GM23338 (cell line): ENCODE data around the gene SOS1. TPM values are rescaled to one million over a fixed set of nuclear protein-coding genes. Genes with fewer than 3 reads are reported as not detected.

Experiments used
- polyA plus RNA-seq: library from polyadenylated mRNA; unstranded; fragments of >200 nt; fragmentation: Nextera tagmentation; extraction: Ambion mirVana; gene quantifications from 2 replicates; pipeline ENCODE4 v1.2.1, GENCODE V29; 2016
- small RNA-seq: library from RNA; depleted of rRNA; stranded (forward); fragments of <200 nt; gene quantifications from one replicate; pipeline ENCODE3, GENCODE V24; 2014; ENCODE audit warnings: low replicate concordance
- total RNA-seq: library from RNA; depleted of rRNA; stranded (reverse); fragments of >200 nt; shearing (Covaris generic); gene quantifications from 2 replicates; pipeline ENCODE4 v1.2.3, GENCODE V29; 2014; rRNA removed

Gene SOS1
- total and polyA plus RNA-seq, 2 experiments from 2014 or later, result 13.4 to 21.9 TPM

Small RNA genes lying within 50 kb of the gene (small RNA-seq; reads per million reads assigned to genes)
- gene HSPE1P13 (not detected), gene RF00019 (not detected), gene RN7SL96P (not detected), gene RNU6-198P (not detected)

Other genes starting within 250 kb of the SOS1 start
- gene DHX57, start 245.1 kb downstream of the SOS1 start, total RNA-seq, result 32.9 and 34.0 TPM in 2 replicates
- gene DHX57, start 245.1 kb downstream of the SOS1 start, polyA plus RNA-seq, result 13.3 and 13.6 TPM in 2 replicates
- 5.9 and 7.6 TPM in 2 replicates for gene MORN2, start 245.1 kb downstream of the SOS1 start, total RNA-seq
- 45.2 and 47.8 TPM in 2 replicates for gene MORN2, start 245.1 kb downstream of the SOS1 start, polyA plus RNA-seq
- 0.10 and 9.2 TPM in 2 replicates for gene ARHGEF33, start 231.2 kb downstream of the SOS1 start, total RNA-seq
- 1.6 and 1.8 TPM in 2 replicates for gene ARHGEF33, start 231.2 kb downstream of the SOS1 start, polyA plus RNA-seq
- 0.24 TPM in 1 of 2 replicates, not detected in the other for gene CDKL4, start 122.9 kb upstream of the SOS1 start, total RNA-seq
- not detected in 2 replicates for gene CDKL4, start 122.9 kb upstream of the SOS1 start, polyA plus RNA-seq